HG03520 (cell line): ENCODE results near the gene AADACL2.

Experiments used
- ATAC-seq: cut with Tn5 transposase; IDR thresholded peaks from one replicate; pipeline ENCODE4 v1.9.1; 2021; ENCODE audit warnings: mild to moderate bottlenecking, moderate library complexity; ENCODE audit not compliant: unreplicated experiment

The AADACL2 gene

GRCh38 chr3:151733613-151734012 lies at the start of gene AADACL2:
Gene AADACL2 (plus strand): TSS chr3:151733927. CDS start chr3:151734036, 109 bp downstream.
- ATAC-seq = no peak

- ATAC-seq = no peak
Measured at GRCh38 chr3:151684094-151684493, 49.6 kb upstream of the AADACL2 start.

GRCh38 chr3:151686257-151686656 lies 47.5 kb upstream of the AADACL2 start:
- no peak for ATAC-seq

GRCh38 chr3:151687076-151687475 lies 46.7 kb upstream of the AADACL2 start:
- no peak for ATAC-seq

- no peak for ATAC-seq
Measured at GRCh38 chr3:151688571-151688970, 45.2 kb upstream of the AADACL2 start.

GRCh38 chr3:151690645-151691044 lies 43.1 kb upstream of the AADACL2 start:
- ATAC-seq = no peak

GRCh38 chr3:151697496-151697895 lies 36.2 kb upstream of the AADACL2 start:
- ATAC-seq = no peak

- ATAC-seq = no peak
Measured at GRCh38 chr3:151707216-151707615, 26.5 kb upstream of the AADACL2 start.

- ATAC-seq = no peak
Measured at GRCh38 chr3:151708868-151709267, 24.9 kb upstream of the AADACL2 start.

- no peak for ATAC-seq
Measured at GRCh38 chr3:151709847-151710246, 23.9 kb upstream of the AADACL2 start.

- no peak for ATAC-seq
Measured at GRCh38 chr3:151721294-151721693, 12.4 kb upstream of the AADACL2 start.

GRCh38 chr3:151722856-151723255 lies 10.9 kb upstream of the AADACL2 start:
- no peak for ATAC-seq

GRCh38 chr3:151724576-151725562 lies 8.9 kb upstream of the AADACL2 start:
- no peak for ATAC-seq

GRCh38 chr3:151726016-151726415 lies 7.7 kb upstream of the AADACL2 start:
- no peak for ATAC-seq

GRCh38 chr3:151732861-151733260 lies 866 bp upstream of the AADACL2 start:
- ATAC-seq = no peak

- no peak for ATAC-seq
Measured at GRCh38 chr3:151740581-151740980, 6.9 kb downstream of the AADACL2 start.

- no peak for ATAC-seq
Measured at GRCh38 chr3:151743855-151744254, 10.1 kb downstream of the AADACL2 start.

GRCh38 chr3:151750181-151750580 lies 16.5 kb downstream of the AADACL2 start:
- ATAC-seq = no peak

GRCh38 chr3:151750678-151751077 lies 17.0 kb downstream of the AADACL2 start:
- no peak for ATAC-seq

GRCh38 chr3:151751161-151751560 lies 17.4 kb downstream of the AADACL2 start:
- no peak for ATAC-seq

- ATAC-seq = no peak
Measured at GRCh38 chr3:151753846-151754245, 20.1 kb downstream of the AADACL2 start.

- ATAC-seq = no peak
Measured at GRCh38 chr3:151761581-151761980, 27.9 kb downstream of the AADACL2 start.
